Stomach (tissue), 9 donors: ENCODE results near the gene GIPC2. TPM values are rescaled to one million over a fixed set of nuclear protein-coding genes. Genes with fewer than 3 reads are reported as not detected.

Source experiments
- DNase-seq, 2 donors: peaks; one replicate each; pipeline versions ENCODE4 v3.0.0 to v3.0.0-alpha.2; 2013 to 2019
- H3K27ac ChIP-seq, 5 donors: fragments of 200-600 bp in 4 of 5; sonication (generic) in 4 of 5; one replicate each; pipeline ENCODE4 v1.5.1; 2013 to 2019; ENCODE audit warnings: mild to moderate bottlenecking in 1 of 5, moderate library complexity in 1 of 5
- H3K27me3 ChIP-seq, 3 donors: fragments of 200-600 bp; sonication (generic); one replicate each; pipeline ENCODE4 v1.5.1; 2017 to 2019; ENCODE audit warnings: mixed run types in 1 of 3
- H3K36me3 ChIP-seq, 4 donors: fragments of 200-600 bp; sonication (generic); 1 replicate in 3 of 4; 2 replicates in 1 of 4; pipeline ENCODE4 v1.5.1; 2016 to 2019
- H3K4me1 ChIP-seq, 4 donors: fragments of 200-600 bp; sonication (generic); one replicate each; pipeline ENCODE4 v1.5.1; 2016 to 2019
- H3K4me3 ChIP-seq, 4 donors: fragments of 200-600 bp; sonication (generic) in 3 of 4; one replicate each; pipeline ENCODE4 v1.5.1; 2016 to 2019; ENCODE audit warnings: mild to moderate bottlenecking in 1 of 4
- H3K9me3 ChIP-seq, 4 donors: fragments of 200-600 bp; sonication (generic); one replicate each; pipeline ENCODE4 v1.5.1; 2016 to 2019
- CTCF ChIP-seq, 7 experiments: fragments of 450-650 bp in 4 of 7; fragments of 200-600 bp in 3 of 7; sonication (generic) in 3 of 7; IDR thresholded peaks; one replicate each; pipeline ENCODE4 v1.5.1; 2016 to 2019; ENCODE audit warnings: antibody characterized with exemption in 7 of 7, control low read depth in 2 of 7, mild to moderate bottlenecking in 1 of 7
- EP300 ChIP-seq: sonication (generic); formaldehyde crosslinking; IDR thresholded peaks from one replicate; pipeline ENCODE4 v1.6.1; 2017; ENCODE audit warnings: antibody characterized with exemption
- POLR2A ChIP-seq, 4 donors: fragments of 450-650 bp; IDR thresholded peaks; one replicate each; pipeline ENCODE4 v1.6.1; 2016; ENCODE audit warnings: antibody characterized with exemption in 4 of 4, control low read depth in 2 of 4, mild to moderate bottlenecking in 1 of 4, moderate library complexity in 1 of 4
- POLR2AphosphoS5 ChIP-seq, 3 donors: sonication (generic); formaldehyde crosslinking; IDR thresholded peaks; one replicate each; pipeline ENCODE4 v1.6.1; 2016; ENCODE audit warnings: antibody characterized with exemption in 3 of 3
- WGBS, 5 donors: extraction: QIAGEN DNeasy Blood & Tissue Kit in 3 of 5; methylation state at CpG; one replicate each; pipeline versions ENCODE4 v1.1.5 to v1.1.7; 2013 to 2018; 5-methylcytosine and 5-hydroxymethylcytosine counted together
- intact Hi-C: fragments of 100-400 bp; cut with DNase I; formaldehyde crosslinking; loops from one replicate; pipeline ENCODE4 v1.15.1; 2023; ENCODE audit warnings: low total_unique reads
- polyA plus RNA-seq, 3 donors: library from polyadenylated mRNA; stranded (reverse); fragments of 200-250 nt; gene quantifications; one replicate each; pipeline ENCODE4 v1.2.3, GENCODE V29; 2013
- total RNA-seq, 5 donors: library from RNA; depleted of rRNA; stranded (reverse); fragments of >200 nt; gene quantifications; one replicate each; pipeline versions ENCODE4 v1.1.0 to v1.2.3, GENCODE V29; 2014 to 2016
- donor health status: healthy with polysubstance abuse.
- donor health status: Bipolar disorder and iron deficiency.
- donor health status: healthy.

The GIPC2 gene
- total and polyA plus RNA-seq, 8 donors = 2.3 to 23.8 (median 5.2) TPM

DNA sequence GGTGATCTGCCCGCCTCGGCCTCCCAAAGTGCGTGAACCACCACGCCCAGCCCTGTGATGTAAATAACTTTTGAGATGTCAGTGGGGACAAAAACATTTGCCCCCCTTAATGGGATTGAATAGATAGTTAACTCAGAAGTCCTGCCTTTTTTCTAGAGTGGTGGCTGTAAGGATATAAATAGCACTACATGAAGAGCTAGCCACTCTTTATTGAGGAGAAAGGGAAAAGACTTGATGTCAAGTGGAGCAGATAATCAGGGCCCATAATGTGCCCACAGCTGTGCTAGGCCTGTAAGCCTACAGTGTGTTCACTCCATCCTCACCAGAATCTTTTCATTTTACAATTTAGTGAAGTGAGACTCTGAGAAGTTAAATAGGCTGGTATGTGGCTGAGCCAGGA, 3.6 kb downstream of the GIPC2 start:
- intact Hi-C loops = no loop called here
- peaks cover 0 to 24% (median 8%) of the 10 kb centered on the region in 3 donors for H3K27me3 ChIP-seq
- TF ChIP-seq POLR2A (IDR thresholded peaks at IDR 0.05) = no peak
- TF ChIP-seq CTCF (IDR thresholded peaks at IDR 0.05) = no peak
- TF ChIP-seq EP300 = no peak
- TF ChIP-seq POLR2AphosphoS5 (IDR thresholded peaks at IDR 0.05) = no peak

GRCh38 chr1:78051005-78051404, 5.2 kb downstream of the GIPC2 start:
- Histone ChIP-seq H3K27me3 (peaks cover 0 to 15% (median 5%) of the 10 kb centered on the region in 3 donors), H3K9me3 (no peaks in the 10 kb centered on the region), H3K36me3 (no peaks in the 10 kb centered on the region), H3K4me1 (peaks cover 3 to 18% (median 14%) of the 10 kb centered on the region in 4 donors), H3K27ac (no peak overlapping the region), H3K4me3 (no peak overlapping the region)
- no peak for DNase-seq
- intact Hi-C loops = no loop called here
- 94 to 100% (median 96%) methylated on average over 2 of the region's 2 CpGs for whole genome bisulfite sequencing, 5 donors
- no peak for TF ChIP-seq POLR2AphosphoS5 (IDR thresholded peaks at IDR 0.05)
- no peak for TF ChIP-seq EP300
- TF ChIP-seq CTCF (IDR thresholded peaks at IDR 0.05) = no peak

More for the DNA sequence above, 3.6 kb downstream of the GIPC2 start:
- peaks cover 7 to 32% (median 15%) of the 10 kb centered on the region in 4 donors for H3K4me1 ChIP-seq
- H3K9me3 ChIP-seq = no peaks in the 10 kb centered on the region
- no peak overlapping the region for H3K4me3 ChIP-seq
- 91 to 98% (median 94%) methylated on average over 4 of the region's 4 CpGs for WGBS, 5 donors
- no peaks in the 10 kb centered on the region for H3K36me3 ChIP-seq
- H3K27ac ChIP-seq = no peak overlapping the region
- DNase-seq = no peak

GRCh38 chr1:78052685-78053405, 7.1 kb downstream of the GIPC2 start:
- no peak for DNase-seq
- no peaks in the 10 kb centered on the region for H3K27me3 ChIP-seq
- no peak overlapping the region for H3K27ac ChIP-seq
- H3K4me1 ChIP-seq = peaks cover 0 to 11% (median under 1%) of the 10 kb centered on the region in 4 donors
- H3K9me3 ChIP-seq = no peaks in the 10 kb centered on the region
- H3K4me3 ChIP-seq = no peak overlapping the region
- no peaks in the 10 kb centered on the region for H3K36me3 ChIP-seq
- WGBS, 5 donors = 40 to 65% (median 48%) methylated on average over 2 of the region's 2 CpGs
- TF ChIP-seq POLR2A (IDR thresholded peaks at IDR 0.05) (no peak), EP300 (no peak), POLR2AphosphoS5 (IDR thresholded peaks at IDR 0.05) (no peak), CTCF (IDR thresholded peaks at IDR 0.05) (no peak)
- intact Hi-C loops = no loop called here

DNA sequence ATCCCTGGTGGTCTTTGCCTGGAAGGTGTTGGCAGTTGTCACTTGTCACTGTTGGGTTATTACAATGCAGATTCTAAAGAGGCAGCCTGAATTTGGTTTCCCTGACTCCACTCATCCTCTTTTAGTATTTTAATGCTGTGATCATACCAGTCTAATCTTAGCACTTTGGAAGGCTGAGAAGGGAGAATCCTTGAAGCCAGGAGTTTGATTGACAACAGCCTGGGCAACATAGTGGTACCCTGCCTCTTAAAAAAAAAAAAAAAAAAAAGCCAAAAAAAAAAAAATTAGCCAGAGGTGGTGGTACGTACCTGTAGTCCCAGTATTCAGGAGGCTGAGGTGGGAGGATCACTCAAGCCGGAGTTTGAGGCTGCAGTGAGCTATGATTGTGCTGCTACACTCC, 7.7 kb downstream of the GIPC2 start:
- H3K4me1 ChIP-seq = peaks cover 0 to 11% (median 0%) of the 10 kb centered on the region in 4 donors
- WGBS, 5 donors = 91 to 100% (median 96%) methylated on average over 2 of the region's 2 CpGs
- H3K9me3 ChIP-seq = no peaks in the 10 kb centered on the region
- no peaks in the 10 kb centered on the region for H3K36me3 ChIP-seq
- H3K4me3 ChIP-seq = no peak overlapping the region
- intact Hi-C loops = no loop called here
- H3K27ac ChIP-seq = no peak overlapping the region
- H3K27me3 ChIP-seq = no peaks in the 10 kb centered on the region
- no peak for DNase-seq
- TF ChIP-seq EP300 = no peak
- TF ChIP-seq POLR2AphosphoS5 (IDR thresholded peaks at IDR 0.05) = no peak
- no peak for TF ChIP-seq POLR2A (IDR thresholded peaks at IDR 0.05)

DNA sequence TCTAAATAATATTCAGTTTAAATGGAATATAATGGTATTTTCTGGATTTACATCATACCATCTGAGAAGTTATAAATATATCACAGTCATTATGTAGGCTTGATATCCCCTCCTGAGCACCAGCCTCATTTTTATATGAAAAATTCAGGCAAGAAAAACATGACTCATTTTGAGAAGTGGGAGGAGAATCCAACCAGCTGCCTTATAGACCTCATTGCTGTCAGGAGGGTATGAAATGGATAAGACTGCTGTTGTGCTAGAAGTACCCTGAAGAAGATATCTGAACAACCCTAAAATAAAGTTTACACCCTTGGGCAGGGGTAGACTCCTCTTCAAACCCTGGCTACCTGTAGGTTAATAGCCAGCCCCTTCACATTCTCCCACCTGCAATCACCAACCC, 8.8 kb downstream of the GIPC2 start:
- Histone ChIP-seq H3K36me3 (no peaks in the 10 kb centered on the region), H3K27me3 (no peaks in the 10 kb centered on the region), H3K4me3 (no peak overlapping the region), H3K4me1 (peaks cover 0 to 11% (median 0%) of the 10 kb centered on the region in 4 donors), H3K9me3 (no peaks in the 10 kb centered on the region), H3K27ac (no peak overlapping the region)
- no peak for DNase-seq
- no peak for TF ChIP-seq POLR2AphosphoS5 (IDR thresholded peaks at IDR 0.05)
- no peak for TF ChIP-seq EP300
- no peak for TF ChIP-seq CTCF (IDR thresholded peaks at IDR 0.05)
- no peak for TF ChIP-seq POLR2A (IDR thresholded peaks at IDR 0.05)
- intact Hi-C loops = no loop called here
